Smooth muscle cell (in vitro differentiated cells): ENCODE measurements around the gene UGT2B11. TPM values are rescaled to one million over a fixed set of nuclear protein-coding genes. Genes with fewer than 3 reads are reported as not detected.
"Not testable (repeated sequence)": the region's sequence is repeated elsewhere in the genome, so short reads cannot be mapped to it uniquely, and the experiment has no call there.

Source experiments
- DNase-seq: peaks from one replicate; lab custom pipeline; 2025; ENCODE audit not compliant: unreplicated experiment; lab: John Stamatoyannopoulos, UW
- H2AFZ ChIP-seq: fragments of 200-600 bp; sonication (generic); 2 replicates; pipeline ENCODE4 v1.6.0; 2016; ENCODE audit warnings: antibody characterized with exemption, low read depth, mild to moderate bottlenecking
- H3F3A ChIP-seq: fragments of 200-600 bp; sonication (generic); 2 replicates; pipeline ENCODE4 v1.6.0; 2017; ENCODE audit warnings: antibody characterized with exemption, low read depth
- H3K27ac ChIP-seq: fragments of 200-600 bp; sonication (generic); 2 replicates; pipeline ENCODE4 v1.5.1; 2016; ENCODE audit warnings: low read depth, mild to moderate bottlenecking
- H3K27me3 ChIP-seq: fragments of 200-600 bp; sonication (generic); 2 replicates; pipeline ENCODE4 v1.6.1; 2016; ENCODE audit warnings: low read depth, mild to moderate bottlenecking
- H3K36me3 ChIP-seq: fragments of 200-600 bp; sonication (generic); 2 replicates; pipeline ENCODE4 v1.5.1; 2016; ENCODE audit warnings: low read depth
- H3K4me1 ChIP-seq: fragments of 200-600 bp; sonication (generic); 2 replicates; pipeline ENCODE4 v1.5.1; 2016; ENCODE audit warnings: low read depth
- H3K4me2 ChIP-seq: fragments of 200-600 bp; sonication (generic); 2 replicates; pipeline ENCODE4 v1.6.0; 2016; ENCODE audit warnings: mild to moderate bottlenecking
- H3K4me3 ChIP-seq: fragments of 200-600 bp; sonication (generic); 2 replicates; pipeline ENCODE4 v1.5.1; 2016; ENCODE audit warnings: mild to moderate bottlenecking
- H3K79me2 ChIP-seq: fragments of 200-600 bp; sonication (generic); 2 replicates; pipeline ENCODE4 v1.6.0; 2016; ENCODE audit warnings: low read depth, mild to moderate bottlenecking
- H3K9ac ChIP-seq: fragments of 200-600 bp; sonication (generic); 2 replicates; pipeline ENCODE4 v1.6.0; 2016; ENCODE audit warnings: low read depth
- H3K9me3 ChIP-seq: fragments of 200-600 bp; sonication (generic); replicated peaks from 2 replicates; pipeline ENCODE4 v1.5.1; 2016; ENCODE audit warnings: low read depth
- H4K20me1 ChIP-seq: fragments of 200-600 bp; sonication (generic); 2 replicates; pipeline ENCODE4 v1.6.0; 2016; ENCODE audit warnings: low read depth
- WGBS: methylation state at CpG from one replicate; pipeline ENCODE4 v1.1.7; 2016; ENCODE audit warnings: low lambda C conversion rate; 5-methylcytosine and 5-hydroxymethylcytosine counted together
- polyA plus RNA-seq: library from polyadenylated mRNA; unstranded; fragments of >200 nt; fragmentation: Nextera tagmentation; extraction: Ambion mirVana; gene quantifications from 2 replicates; pipeline ENCODE4 v1.2.1, GENCODE V29; 2016
- total RNA-seq: library from RNA; depleted of rRNA; stranded (reverse); fragments of >200 nt; gene quantifications from 2 replicates; pipeline ENCODE4 v1.2.3, GENCODE V29; 2014
- TF ChIP-seq, protein P1 (sequence below): fragments of 200-600 bp; sonication (generic); IDR thresholded peaks from 2 replicates; pipeline ENCODE4 v1.5.1; 2017; ENCODE audit warnings: borderline replicate concordance, mild to moderate bottlenecking, antibody characterized with exemption; ENCODE audit not compliant: insufficient read depth, poor library complexity, severe bottlenecking

UGT2B11 gene
- total and polyA plus RNA-seq, 2 experiments from 2014 or later, result not detected

DNA sequence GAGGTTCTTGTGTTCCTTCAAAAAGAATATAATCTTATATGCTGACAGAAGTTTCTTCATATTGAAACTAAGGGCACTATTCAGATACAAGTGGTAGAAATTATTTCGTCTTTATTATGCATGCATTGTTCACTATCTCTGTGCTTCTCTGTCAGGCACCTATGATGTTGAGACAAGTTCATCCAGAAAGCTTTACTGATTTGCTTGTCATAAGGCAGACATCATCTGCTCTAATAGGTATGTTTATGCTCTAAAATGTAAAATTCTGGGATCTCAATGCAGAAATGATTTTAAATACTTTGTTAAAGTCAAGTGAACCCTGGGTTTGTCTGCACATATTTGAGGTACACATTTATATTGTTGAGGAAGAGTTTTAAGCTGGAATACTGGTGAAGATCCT lies 3.6 kb downstream of the UGT2B11 start:
- no peaks in the 10 kb centered on the region for H3K27me3 ChIP-seq
- H3K4me3 ChIP-seq, result no peak overlapping the region
- no peaks in the 10 kb centered on the region for H3K36me3 ChIP-seq
- DNase-seq, result no peak
- no peaks in the 10 kb centered on the region for H3K4me1 ChIP-seq
- no peaks in the 10 kb centered on the region for H3K9me3 ChIP-seq
- no peaks in the 10 kb centered on the region for H3F3A ChIP-seq
- TF ChIP-seq, protein P1, sequence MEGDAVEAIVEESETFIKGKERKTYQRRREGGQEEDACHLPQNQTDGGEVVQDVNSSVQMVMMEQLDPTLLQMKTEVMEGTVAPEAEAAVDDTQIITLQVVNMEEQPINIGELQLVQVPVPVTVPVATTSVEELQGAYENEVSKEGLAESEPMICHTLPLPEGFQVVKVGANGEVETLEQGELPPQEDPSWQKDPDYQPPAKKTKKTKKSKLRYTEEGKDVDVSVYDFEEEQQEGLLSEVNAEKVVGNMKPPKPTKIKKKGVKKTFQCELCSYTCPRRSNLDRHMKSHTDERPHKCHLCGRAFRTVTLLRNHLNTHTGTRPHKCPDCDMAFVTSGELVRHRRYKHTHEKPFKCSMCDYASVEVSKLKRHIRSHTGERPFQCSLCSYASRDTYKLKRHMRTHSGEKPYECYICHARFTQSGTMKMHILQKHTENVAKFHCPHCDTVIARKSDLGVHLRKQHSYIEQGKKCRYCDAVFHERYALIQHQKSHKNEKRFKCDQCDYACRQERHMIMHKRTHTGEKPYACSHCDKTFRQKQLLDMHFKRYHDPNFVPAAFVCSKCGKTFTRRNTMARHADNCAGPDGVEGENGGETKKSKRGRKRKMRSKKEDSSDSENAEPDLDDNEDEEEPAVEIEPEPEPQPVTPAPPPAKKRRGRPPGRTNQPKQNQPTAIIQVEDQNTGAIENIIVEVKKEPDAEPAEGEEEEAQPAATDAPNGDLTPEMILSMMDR, result no peak
- H3K79me2 ChIP-seq, result no peaks in the 10 kb centered on the region
- no peak overlapping the region for H3K9ac ChIP-seq
- 94% methylated on average over 1 of the region's 1 CpG for WGBS
- no peak overlapping the region for H2AFZ ChIP-seq
- H3K4me2 ChIP-seq, result no peak overlapping the region
- H3K27ac ChIP-seq, result no peak overlapping the region
- H4K20me1 ChIP-seq, result no peaks in the 10 kb centered on the region

DNA sequence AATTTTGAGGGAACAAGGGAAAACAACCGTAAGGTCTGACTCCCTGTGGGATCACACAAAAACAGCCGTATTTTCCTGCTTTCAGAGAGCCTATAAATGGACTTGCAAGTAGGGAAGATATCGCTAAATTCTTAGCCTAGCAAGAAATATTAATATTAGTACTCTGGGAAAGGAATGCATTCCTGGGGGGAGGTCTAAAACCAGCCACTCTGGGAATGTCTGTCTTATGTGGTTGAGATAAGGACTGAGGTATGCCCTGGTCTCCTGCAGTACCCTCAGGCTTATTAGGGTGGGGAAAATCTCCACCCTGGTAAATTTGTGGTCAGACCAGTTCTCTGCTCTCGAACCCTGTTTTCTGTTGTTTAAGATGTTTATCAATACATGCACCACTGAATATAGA lies 16.0 kb downstream of the UGT2B11 start:
- H2AFZ ChIP-seq, H3K4me2 ChIP-seq, H3K79me2 ChIP-seq, H4K20me1 ChIP-seq, H3K9me3 ChIP-seq, H3F3A ChIP-seq, H3K27ac ChIP-seq, H3K27me3 ChIP-seq, H3K4me3 ChIP-seq, H3K36me3 ChIP-seq, H3K9ac ChIP-seq, H3K4me1 ChIP-seq, DNase-seq: not testable (repeated sequence)
- WGBS, result 73% methylated on average over 4 of the region's 4 CpGs

DNA sequence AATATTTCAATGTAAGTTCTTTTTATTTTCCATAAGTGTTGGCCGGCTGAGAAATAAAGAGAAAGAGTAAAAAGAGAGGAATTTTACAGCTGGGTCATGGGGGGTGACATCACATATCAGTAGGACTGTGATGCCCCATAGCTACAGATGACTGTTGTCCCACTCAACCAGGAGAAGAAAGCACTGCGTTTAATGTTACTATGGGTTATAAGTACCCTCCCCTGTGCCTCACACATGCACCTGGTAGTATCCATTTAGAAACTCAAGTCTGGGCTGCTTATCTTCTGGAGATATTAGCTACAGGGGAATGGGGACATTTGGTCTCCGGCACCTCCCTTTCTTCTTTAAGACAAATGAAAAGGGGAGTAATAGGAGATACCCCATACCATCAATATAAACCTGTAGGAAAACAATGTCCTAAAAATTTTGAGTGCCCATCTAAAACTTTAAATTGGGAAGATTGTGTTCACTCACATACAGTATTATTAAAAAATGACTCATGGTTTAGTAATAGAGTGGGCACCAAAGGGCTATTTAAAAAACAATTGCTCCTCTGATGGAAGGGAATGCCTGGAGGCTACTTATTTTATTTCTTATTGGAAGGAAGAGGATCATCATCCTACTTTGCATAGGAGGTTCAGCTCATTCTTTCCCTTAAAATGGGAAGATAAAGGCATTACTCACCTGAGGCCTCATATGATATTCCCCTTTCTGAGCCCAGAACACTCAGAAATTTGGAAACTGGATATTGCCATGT lies 18.2 kb downstream of the UGT2B11 start:
- 95% methylated on average over 3 of the region's 3 CpGs for WGBS
- no peaks in the 10 kb centered on the region for H3K4me1 ChIP-seq
- no peak overlapping the region for H3K4me3 ChIP-seq
- H2AFZ ChIP-seq, result no peak overlapping the region
- H3K9me3 ChIP-seq, result no peaks in the 10 kb centered on the region
- H3K27me3 ChIP-seq, result no peaks in the 10 kb centered on the region
- H3K9ac ChIP-seq, result no peak overlapping the region
- H3K4me2 ChIP-seq, result no peak overlapping the region
- DNase-seq, result no peak
- TF ChIP-seq, protein P1, result no peak
- no peaks in the 10 kb centered on the region for H3K79me2 ChIP-seq
- no peaks in the 10 kb centered on the region for H3K36me3 ChIP-seq
- no peaks in the 10 kb centered on the region for H4K20me1 ChIP-seq
- H3F3A ChIP-seq, result no peaks in the 10 kb centered on the region
- H3K27ac ChIP-seq, result no peak overlapping the region

DNA sequence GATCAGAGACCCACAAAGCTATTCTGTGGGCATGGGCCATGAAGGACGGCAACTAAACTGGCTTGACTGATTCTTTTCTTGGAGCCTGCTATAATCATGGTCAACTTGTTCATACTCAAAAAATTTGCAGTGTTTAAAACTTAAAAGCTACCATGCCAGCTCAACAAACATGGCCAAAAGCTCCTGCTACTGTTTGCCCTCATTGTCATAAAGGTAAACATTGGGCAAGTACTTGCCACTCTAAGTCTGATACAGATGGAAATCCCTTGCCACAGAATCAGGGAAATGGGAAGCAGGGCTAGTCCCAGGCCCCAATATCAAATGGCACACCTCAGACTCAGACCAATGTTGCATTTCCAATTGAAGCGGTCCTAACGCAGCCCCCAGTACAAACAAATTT lies 20.4 kb downstream of the UGT2B11 start:
- no peak overlapping the region for H3K27ac ChIP-seq
- no peaks in the 10 kb centered on the region for H3K27me3 ChIP-seq
- DNase-seq, result no peak
- WGBS, result 87% methylated on average over 3 of the region's 3 CpGs
- H3K4me2 ChIP-seq, result no peak overlapping the region
- no peaks in the 10 kb centered on the region for H3K4me1 ChIP-seq
- H3K4me3 ChIP-seq, result no peak overlapping the region
- no peaks in the 10 kb centered on the region for H3K79me2 ChIP-seq
- no peak overlapping the region for H2AFZ ChIP-seq
- TF ChIP-seq, protein P1, result no peak
- no peaks in the 10 kb centered on the region for H3K9me3 ChIP-seq
- H3F3A ChIP-seq, result no peaks in the 10 kb centered on the region
- no peaks in the 10 kb centered on the region for H4K20me1 ChIP-seq
- H3K9ac ChIP-seq, result no peak overlapping the region
- no peaks in the 10 kb centered on the region for H3K36me3 ChIP-seq

DNA sequence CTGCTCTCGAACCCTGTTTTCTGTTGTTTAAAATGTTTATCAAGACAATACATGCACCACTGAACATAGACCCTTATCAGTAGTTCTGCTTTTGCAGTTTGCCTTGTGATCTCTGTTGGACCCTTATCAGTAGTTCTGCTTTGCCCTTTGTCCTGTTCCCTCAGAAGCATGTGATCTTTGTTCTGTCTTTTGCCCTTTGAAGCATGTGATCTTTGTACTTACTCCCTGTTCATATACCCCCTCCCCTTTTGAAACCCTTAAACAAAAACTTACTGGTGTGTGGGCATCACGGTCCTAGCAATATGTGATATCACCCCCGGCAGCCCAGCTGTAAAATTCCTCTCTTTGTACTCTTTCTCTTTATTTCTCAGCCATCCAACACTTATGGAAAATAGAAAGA lies 22.6 kb downstream of the UGT2B11 start:
- not testable (repeated sequence) for H3F3A ChIP-seq, H3K4me2 ChIP-seq, H3K36me3 ChIP-seq, H3K9ac ChIP-seq, H2AFZ ChIP-seq, H3K79me2 ChIP-seq, H3K4me3 ChIP-seq, H3K9me3 ChIP-seq, DNase-seq, H3K4me1 ChIP-seq, H3K27ac ChIP-seq, H3K27me3 ChIP-seq, H4K20me1 ChIP-seq
- 85% methylated on average over 3 of the region's 3 CpGs for WGBS

DNA sequence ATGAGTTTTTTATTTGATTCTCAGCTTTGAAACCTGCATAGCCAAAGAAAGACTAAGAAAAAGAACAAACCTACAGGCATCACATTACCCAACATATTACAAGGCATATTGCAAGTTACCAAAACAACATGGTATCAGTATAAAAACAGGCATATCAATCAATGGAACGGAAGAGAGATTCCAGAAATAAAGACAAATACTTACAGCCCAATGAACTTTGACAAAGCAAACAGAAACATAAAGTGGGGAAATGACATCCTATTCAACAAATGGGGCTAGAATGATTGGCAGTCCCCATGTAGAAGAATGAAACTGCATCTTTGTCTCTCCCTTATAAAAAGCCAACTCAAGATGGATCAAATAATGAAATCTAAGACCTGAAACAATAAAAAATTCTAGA lies 23.9 kb downstream of the UGT2B11 start:
- not testable (repeated sequence) for DNase-seq, H3F3A ChIP-seq, H3K4me1 ChIP-seq, H4K20me1 ChIP-seq, H2AFZ ChIP-seq, H3K9me3 ChIP-seq, H3K9ac ChIP-seq, H3K27ac ChIP-seq, H3K27me3 ChIP-seq, H3K4me2 ChIP-seq, H3K4me3 ChIP-seq, H3K79me2 ChIP-seq, H3K36me3 ChIP-seq
- WGBS, result 97% methylated on average over 1 of the region's 1 CpG
